CD4-positive, alpha-beta T cell treated with Interleukin-6 at 100 ng/mL for 8 hours (primary cell): ENCODE measurements around the gene ETV5.
"Not testable (repeated sequence)": the region's sequence is repeated elsewhere in the genome, so short reads cannot be mapped to it uniquely, and the experiment has no call there.

ENCODE experiments used
- DNase-seq: peaks from one replicate; pipeline ENCODE4 v3.0.0-alpha.2; 2020; ENCODE audit warnings: mixed read lengths, low spot score

ETV5 gene

DNA sequence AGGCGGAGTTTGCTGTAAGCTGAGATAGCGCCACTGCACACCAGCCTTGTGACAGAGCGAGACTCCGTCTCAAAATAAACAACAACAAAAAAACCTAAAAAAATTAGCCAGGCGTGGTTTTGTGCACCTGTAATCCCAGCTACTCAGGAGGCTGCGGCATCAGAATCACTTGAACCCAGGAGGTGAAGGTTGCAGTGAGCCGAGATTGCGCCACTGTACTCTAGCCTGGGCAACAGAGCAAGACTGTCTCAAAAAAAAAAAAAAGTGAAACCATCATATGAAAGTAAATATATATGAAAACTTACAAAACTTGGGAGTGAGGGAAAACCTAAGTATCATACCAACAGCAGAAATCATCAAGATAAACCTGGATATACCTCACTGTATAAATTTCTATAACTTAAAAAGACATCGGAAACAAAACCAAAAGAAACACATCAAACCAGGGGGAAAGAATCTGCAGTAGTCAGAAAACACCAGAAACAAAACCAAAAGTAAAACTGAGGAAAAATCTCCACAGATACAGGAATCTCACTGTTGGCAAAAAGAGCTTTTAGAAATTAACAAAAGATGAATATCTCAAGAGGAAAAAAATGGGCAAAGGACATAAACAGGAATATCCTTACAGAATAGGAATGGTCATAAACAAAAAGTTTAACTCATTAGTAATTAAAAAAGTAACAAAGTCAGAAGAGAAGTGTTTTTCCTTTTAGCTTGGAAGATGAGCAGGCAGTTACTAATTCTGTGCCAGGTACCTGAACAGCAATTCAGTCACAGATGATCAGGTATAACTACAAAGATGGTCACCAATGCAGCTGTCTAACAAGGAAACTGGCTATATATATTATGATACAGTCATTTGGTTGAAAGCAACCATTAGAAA is 41.3 kb downstream of the ETV5 start:
- no peak for DNase-seq

DNA sequence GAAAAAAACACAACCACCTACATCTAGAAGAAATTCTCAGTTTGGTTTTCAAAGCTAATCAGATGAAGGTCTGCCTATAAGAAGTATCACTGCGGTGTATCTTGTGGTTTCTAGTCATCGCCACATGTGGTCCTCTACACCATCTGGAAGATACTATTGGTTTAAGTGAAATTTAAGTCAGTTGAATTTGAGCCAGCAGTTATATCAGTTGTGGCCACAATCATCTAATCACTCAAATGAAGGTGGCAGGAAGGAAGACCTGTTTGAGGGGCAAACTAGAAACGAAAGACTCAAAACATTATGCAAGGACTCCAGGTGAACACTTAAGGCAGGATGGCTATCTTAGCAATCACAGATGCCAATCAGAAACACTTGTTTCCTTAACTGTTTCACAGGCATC is 48.7 kb downstream of the ETV5 start:
- no peak for DNase-seq

DNA sequence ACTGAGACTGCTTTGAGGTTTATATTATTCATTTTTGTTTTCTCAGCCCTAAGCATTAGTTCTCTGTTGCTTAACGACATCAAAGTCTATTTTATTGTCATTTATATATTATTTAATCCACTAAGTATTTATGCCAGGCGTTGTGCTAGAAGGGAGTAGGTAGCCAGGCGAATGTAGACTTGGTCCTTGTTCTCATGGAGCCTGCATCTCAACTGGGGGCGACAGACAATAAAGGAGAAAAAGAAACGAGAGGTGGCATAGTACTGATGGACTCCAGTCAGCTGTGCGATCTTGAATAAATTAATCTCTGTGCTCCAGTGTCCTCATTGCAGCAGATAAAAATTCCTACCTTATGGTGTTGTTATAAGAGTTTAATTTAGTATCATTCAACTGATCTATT is 49.7 kb downstream of the ETV5 start:
- DNase-seq: no peak

DNA sequence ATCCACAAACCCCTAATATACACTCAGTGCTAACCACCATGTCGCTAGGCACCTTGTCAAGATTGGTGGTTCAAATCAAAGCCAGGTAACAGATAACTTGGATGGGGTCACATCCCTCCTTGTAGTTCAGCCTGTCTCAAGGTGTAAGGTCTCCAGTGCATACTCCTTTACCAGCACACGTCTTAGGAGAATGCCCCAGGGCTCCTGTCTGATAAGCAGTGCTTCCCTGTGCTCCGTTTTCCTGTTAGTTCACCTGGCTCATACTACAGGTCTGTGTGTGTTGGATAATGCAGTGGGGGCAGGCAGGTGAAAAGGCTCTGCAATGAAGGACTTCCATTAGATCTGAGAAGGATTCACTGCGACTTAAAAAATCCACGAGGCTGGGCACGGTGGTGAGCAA is 50.7 kb downstream of the ETV5 start:
- DNase-seq: no peak

DNA sequence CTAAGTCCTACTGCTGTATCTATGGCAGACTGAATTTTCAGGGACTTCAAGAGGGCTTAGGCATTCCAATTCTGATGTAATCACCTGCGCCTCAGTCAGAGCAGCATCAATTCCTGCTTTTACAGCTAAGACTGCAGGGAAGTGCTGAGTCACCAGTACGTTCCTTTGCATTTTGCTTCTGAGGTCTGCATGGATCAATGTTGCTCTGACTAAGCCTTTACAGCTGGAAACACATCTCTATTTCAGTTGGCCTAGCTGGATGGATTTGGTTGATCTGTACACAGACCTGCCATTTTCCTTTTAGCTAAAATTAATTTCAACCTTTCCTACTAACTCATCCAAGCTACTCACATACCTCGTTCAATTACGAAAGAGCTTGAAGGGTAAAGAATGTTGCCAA is 51.3 kb downstream of the ETV5 start:
- DNase-seq: no peak

DNA sequence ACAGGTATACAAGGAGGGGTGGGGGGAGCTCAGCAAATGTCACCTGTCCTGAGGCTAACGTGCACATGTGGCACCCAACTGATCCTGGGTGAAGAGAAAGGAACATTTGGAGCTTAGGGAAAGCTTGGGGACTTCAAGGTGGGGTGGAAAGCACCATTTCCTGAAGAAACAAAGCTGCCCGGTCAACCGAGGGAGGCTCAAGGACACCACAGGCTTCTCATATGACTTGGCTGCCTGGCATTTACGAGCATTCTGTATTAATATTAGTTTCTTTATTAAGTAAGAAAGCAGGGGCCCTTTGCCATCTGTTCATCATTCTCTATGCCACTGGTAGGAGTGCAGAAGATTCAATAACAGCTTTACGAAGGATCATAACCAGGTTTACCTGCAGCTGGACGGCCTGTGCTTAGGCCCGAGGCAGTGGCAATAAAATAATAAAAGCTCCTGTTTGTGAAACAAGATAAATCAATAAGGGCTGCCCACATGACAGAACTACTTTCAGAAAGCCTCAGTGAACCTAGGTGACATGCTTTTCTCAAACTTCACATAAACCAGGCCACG is 54.0 kb downstream of the ETV5 start:
- DNase-seq: no peak

DNA sequence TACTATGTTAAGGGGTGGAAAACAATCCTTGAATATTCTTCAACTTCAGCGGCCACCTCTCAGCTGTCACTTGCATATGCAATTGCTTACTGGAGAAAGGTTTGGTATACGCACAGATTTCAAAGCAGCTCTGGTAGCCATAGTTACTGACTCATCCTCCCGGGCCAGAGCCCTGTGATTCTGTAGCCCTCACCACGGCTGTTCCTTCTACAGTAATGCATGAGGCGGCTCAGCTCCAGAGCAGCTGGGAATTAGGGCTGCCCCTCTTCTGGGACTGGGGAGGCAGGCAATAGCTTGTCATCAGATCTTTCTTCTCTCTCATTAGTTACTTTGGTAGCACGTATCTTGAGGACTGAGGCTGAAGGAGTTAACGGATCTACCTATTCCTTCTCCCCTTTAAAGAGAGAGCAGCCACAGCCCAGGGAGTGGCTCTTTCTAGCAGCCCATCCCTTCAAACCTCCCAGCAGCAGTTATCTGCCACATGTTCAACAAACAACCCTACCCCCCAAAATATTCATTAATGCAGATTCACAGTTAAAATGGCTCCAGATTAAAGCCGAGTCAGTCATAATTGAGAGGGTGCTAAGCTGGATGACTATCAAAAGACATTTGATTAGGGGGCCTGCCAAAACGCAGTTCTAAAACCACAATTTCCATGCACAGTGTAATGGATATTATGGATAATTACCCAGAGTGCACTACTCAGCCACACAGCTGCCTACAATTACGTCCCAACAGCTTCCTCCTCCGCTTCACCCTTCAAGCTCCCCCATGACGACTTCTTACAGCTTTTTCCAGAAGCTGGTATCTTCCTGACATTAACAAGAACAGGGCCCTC is 54.7 kb downstream of the ETV5 start:
- no peak for DNase-seq

DNA sequence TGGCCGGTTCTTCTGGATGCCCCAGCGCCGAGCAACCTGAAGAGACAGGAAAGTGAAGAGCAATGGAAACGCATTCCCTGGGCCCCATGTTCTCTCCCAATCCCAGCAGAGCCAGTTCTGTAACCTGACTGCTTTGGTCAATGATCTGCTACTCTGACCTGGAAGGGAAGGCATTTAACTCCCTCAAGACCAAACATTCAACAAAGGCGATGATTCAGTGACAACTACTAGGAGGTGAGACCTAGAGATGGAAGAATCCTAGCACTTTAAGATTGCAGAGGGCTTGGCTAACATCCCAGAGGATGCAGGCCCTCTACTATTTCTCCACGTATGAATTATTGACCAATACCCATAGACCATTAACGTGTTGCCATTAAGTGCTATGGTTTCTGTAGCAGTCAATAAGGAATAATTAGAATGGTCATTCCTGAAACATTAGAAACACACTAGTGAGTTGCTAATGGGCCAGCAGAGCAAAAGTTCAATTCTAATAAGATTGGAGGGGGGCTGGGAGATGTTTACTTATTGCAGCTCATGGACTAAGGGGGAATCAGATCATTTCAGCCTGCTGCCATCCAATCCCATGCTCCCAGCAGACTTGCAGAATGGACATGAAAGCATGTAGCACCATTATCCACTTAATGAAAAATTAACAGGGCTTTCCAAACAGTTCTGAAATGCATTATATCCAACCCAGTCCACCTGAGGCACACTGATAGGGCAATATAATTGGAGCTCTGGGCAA is 56.6 kb downstream of the ETV5 start:
- no peak for DNase-seq

DNA sequence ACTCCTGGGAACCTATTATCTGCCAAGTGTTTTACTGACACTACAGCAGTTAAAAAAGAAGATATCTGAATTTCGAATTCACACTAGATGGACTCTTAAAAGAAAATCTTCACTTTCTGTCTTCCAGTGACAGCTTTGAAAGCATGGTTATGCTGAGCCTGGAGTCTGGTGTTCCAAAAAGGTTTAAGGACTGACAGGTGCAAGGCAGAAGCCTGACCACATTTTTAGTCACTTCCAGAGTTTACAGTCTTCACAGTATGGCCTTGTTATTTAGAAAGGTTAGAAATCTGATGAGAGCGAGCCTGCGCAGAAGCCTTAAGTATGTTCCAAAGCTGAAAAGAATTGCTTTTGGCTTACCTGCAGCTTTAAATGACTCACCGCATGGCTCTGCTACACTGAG is 59.9 kb downstream of the ETV5 start:
- no peak for DNase-seq

DNA sequence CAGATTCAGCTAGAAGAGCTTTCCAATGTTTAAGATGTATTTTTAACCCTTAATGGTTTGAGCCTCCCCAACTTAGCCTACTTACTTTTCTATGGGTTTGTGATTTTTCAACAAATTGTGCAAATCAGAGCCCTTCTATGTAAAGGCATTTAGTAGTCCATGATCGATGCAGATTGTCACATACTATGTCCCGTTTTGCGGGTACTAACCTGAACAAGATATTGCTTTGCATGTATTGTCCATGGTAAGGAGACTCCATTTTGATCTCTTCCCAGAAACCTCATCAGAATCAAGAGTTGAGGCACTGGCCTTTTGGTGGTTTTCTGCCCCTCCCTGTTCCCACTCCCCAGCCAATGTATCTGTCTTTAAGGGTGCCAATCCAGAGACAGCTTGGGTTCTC is 60.8 kb downstream of the ETV5 start:
- no peak for DNase-seq

DNA sequence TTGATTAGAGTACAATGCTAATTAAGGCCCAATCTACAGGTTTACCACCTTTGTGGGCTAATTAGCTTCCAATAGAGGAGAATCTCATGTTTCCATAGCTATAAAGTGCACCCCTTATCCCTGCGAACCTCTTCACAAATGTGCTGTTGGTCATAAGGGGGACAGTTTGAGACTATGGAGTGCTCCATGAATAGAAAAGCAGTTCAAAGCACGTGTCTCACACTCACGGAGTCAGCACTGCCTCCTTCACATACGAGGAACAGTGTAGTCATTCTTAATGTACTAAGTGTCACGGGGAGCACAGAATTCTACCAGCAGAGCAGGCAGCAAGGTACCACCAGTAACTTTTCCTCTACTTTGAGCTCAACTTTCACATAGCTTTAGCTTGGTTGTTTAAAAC is 62.1 kb downstream of the ETV5 start:
- DNase-seq: no peak

DNA sequence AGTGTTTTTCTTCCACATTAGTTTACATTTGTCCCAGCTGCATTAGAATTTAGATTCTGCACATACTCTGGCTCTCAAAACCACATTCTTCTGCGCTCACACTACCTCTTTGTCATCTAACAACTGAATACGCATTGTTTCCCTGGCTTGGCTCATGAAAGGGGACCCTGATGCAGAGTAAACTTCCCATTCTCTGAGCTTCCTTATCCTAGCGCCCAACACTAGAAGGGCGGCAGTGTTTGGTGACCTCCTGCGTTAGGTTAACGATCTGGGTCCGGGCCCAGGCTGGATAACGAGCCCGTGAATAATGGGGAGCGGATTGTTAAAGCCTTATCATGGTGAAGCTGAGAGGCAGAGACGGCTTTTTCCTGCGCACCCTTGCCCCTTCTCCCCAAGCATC is 63.9 kb downstream of the ETV5 start:
- DNase-seq: no peak

DNA sequence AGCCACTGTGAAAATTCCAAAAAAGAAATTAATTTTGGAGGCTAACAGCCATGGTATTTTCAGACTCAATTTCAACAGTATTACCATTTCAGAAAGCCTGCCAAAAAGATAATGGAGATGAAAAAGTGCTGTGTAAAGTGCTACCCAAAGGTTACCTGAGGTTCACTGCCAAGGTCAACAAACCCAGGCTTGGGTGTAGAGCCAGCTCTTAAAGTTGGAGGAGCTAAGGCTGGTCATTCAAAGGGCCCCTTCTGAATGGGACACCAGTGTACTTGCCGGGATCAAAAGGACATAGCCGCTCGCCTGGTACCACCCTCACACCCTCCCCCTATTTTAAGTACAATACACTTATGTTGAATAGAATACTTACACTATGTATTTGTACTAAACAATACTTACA is 64.5 kb downstream of the ETV5 start:
- DNase-seq: no peak

DNA sequence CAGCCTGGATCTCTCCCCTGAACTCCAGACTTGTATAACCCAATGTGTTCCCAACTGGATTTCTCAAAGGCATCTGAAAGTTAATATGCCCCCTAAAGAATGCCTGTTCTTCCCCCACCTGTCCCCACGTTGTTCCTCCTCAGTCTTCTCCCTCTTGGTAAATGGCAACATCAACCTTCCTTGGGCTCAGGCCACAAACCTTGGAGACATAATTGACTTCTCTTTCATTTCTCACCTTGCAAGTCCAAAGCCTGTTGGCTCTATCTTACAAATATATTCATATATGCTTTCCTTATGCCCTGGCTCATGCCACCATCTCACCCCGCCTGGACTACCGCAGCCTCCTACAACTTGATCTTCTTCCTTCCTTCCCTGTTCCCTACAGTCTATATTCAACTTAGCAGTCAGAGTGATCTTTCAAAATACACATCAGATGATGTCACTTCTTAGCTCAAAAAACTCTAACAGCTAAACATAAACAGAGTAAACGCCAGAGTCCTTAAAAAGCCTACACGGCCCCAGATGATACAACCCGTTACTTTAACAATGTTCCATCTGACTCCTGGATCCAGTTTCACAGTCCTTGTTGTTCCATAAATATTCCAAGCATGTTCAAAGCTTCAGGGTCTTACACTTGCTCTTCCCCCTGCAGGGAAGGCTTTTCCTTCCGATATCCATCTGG is 66.2 kb downstream of the ETV5 start:
- DNase-seq: no peak

DNA sequence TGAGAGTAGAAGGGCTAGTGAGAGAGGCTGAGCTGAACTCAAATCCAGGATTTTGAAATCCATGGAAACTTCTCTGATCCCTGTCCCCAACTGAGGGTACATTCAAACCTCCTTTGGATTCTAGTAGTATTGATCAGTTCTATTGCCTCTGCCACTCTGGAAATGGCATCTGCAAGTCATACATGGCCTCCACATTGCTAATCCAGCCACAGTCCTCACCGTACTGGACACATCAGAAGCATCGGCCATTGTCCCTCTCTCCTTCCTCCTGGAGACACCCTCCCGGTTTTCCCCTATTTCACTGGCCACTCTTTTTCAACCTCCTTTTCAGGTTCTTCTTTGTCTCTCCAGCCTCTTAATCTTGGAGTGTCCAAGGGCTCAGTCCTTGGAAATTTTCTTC is 66.9 kb downstream of the ETV5 start:
- DNase-seq: no peak

DNA sequence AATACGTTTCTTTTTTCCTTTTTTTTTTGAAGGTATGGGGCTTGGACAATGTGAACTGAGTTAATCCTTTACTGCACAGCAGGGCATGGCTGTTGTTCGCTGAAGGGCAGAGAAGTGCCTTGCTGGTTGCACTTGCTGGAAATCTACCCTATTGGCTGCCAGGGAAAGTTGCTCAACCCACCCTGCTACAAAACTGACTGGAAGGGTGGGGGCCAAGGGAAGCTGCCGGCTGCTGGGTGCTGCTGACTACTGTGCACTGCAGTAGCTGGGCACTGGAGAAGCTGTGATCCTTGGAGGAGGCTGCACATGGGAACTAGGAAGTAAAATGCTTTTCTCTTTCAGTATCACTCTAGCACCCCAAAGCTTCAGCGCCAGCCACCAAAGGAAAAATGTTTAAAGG is 70.5 kb downstream of the ETV5 start:
- DNase-seq: no peak

DNA sequence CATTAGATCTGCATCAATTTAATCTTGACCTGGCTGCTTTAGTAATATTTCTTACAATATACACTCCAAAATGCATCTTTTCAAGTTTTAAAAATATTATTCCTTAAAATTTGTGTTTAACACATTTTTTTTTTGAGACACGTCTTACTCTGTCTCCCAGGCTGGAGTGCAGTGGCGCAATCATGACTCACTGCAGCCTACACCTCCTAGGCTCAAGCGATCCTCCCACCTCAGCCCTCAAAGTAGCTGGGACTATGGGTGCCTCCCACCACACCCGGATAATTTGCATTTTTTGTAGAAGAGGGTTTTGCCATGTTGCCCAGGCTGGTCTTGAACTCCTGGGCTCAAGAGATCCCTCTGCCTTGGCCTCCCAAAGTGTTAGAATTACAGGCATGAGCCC is 73.6 kb downstream of the ETV5 start:
- no peak for DNase-seq

DNA sequence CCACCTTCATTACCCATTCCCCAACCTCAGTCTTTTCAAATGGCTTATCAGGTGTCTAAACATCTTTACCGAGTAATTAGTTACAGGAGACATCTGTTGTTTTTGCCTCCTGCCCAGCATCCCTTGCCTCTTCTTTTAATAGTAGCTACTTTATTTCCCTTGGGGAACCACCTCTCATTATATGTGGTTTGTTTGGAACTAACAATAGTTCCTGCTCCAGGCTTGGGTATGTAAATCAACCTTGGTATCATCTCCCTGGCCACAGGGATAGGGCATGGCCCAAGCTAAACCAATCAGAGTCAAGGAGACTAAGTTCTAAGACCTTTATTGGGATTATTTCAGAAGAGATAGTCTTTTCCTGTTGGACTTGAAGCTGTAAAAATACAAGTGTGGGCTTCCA is 76.6 kb downstream of the ETV5 start:
- DNase-seq: no peak

DNA sequence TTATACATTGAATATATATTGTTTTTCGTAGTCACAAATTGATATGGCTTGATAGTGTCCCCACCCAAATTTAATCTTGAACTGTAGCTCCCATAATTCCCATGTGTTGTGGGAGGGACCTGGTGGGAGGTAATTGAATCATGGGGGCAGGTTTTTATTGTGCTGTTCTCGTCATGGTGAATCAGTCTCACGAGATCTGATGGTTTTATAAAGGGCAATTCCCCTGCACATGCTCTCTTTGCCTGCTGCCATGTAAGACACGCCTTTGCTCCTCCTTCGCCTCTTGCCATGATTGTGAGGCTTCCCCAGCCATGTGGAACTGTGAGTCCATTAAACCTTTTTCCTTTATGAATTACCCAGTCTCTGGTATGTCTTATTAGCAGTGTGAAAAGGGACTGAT is 82.9 kb downstream of the ETV5 start:
- DNase-seq: not testable (repeated sequence)

DNA sequence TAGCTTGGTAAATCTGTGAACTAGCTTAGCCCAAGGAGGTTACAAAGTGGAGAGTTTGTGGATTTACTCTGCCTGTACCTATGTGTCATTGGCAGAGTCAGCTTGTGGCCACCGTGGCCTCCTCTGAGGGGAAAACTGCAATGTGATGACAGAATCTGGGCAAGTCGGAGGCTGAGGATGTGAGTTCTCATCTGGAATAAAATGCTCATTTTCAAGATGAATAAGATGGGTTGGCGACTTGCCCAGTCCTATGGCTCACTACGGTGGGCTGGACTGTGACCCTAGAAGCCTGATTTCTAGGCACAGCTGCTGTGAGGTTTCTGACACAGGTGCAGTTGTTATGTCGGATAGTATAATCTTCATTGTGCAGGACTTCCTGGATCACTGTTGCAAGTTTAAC is 83.7 kb downstream of the ETV5 start:
- no peak for DNase-seq

DNA sequence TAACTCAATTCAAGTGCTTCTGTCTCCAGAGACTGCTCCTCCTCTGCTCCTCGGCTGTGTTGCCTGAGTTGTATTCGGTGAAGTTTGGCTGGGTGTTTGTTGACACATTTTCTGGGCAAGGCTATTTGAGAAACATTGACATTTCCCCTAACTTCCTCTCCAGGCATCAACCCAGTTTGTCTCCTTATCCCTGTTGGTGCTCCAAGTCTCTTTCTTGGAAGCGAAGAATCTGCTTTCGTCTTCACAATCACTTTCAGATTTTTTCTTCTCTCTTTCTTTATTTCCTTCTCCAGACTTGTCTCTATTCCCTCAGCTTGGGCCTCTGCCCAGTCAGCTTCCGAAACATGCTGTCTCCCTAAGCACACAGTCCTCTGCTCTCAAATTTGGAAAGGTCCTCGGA is 84.7 kb downstream of the ETV5 start:
- no peak for DNase-seq

DNA sequence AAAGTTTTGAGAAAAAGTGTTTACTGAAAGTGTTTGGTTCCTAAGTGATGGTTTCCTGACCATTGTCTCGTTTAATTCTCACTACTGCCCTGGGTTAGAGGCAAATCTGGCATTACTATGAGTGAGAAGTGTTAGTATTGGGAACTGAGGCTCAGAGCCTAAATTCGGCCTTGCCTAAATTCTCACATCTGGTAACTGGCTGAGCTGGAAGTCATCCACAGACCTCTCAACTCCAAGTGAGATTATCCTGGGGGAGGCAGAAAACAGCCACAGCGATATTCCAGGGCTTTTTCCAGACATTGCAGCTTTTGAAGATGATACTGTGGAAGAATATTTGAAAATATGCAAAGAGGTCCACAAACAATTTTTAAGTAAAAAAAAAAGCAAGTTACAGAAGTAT is 86.0 kb downstream of the ETV5 start:
- no peak for DNase-seq
